ENCODE measurements around the gene GRIA4. TPM values are rescaled to one million over a fixed set of nuclear protein-coding genes. Genes with fewer than 3 reads are reported as not detected.

GRIA4 gene
- total RNA-seq, 4 donors from 2014 or later: 37.2 TPM; not detected in 3

- no peak for DNase-seq
- no peaks in the 10 kb centered on the region for H3K9me3 ChIP-seq
- intact Hi-C loops (cut with DNase I; ENCODE audit: low total_unique reads): no loop called here
- H3K4me3 ChIP-seq: peak overlapping the region; percentile 89 to 99
- H3K4me1 ChIP-seq: peaks cover 9% of the 10 kb centered on the region in 2 donors
- TF ChIP-seq POLR2A (IDR thresholded peaks at IDR 0.05) (no peak), CTCF (IDR thresholded peaks at IDR 0.05) (no peak)
- H3K27me3 ChIP-seq: no peaks in the 10 kb centered on the region
- H3K36me3 ChIP-seq: no peaks in the 10 kb centered on the region
- H3K27ac ChIP-seq: peak overlapping the region; percentile 79 to 89
Observed at GRCh38 chr11:106021181-106021966, 411.5 kb downstream of the GRIA4 start.

- Histone ChIP-seq H3K27me3 (no peaks in the 10 kb centered on the region), H3K4me1 (peaks cover 4 to 9% of the 10 kb centered on the region in 2 donors), H3K4me3 (peak within 1 kb of the TSS; percentile 89 to 99), H3K27ac (peak within 1 kb of the TSS; percentile 79 to 89), H3K9me3 (no peaks in the 10 kb centered on the region), H3K36me3 (no peaks in the 10 kb centered on the region)
- peak; percentile 99 to 100 for DNase-seq
- intact Hi-C loops (cut with DNase I; ENCODE audit: low total_unique reads): no loop called here
- TF ChIP-seq CTCF (IDR thresholded peaks at IDR 0.05): no peak
- peak in 1 of 2 donors; percentile 61 for TF ChIP-seq POLR2A (IDR thresholded peaks at IDR 0.05)
Observed at GRCh38 chr11:106021967-106022794, 412.3 kb downstream of the GRIA4 start, which contains the start of gene MSANTD4. Gene MSANTD4 (minus strand): TSS chr11:106022240. CDS start chr11:106010917, 11,323 bp downstream.

GRCh38 chr11:106022795-106023275, 413.0 kb downstream of the GRIA4 start:
- no peaks in the 10 kb centered on the region for H3K9me3 ChIP-seq
- intact Hi-C loops (cut with DNase I; ENCODE audit: low total_unique reads): no loop called here
- TF ChIP-seq CTCF (IDR thresholded peaks at IDR 0.05) (no peak), POLR2A (IDR thresholded peaks at IDR 0.05) (no peak)
- H3K4me1 ChIP-seq: peaks cover 4 to 9% of the 10 kb centered on the region in 2 donors
- no peaks in the 10 kb centered on the region for H3K27me3 ChIP-seq
- peak overlapping the region; percentile 89 to 99 for H3K4me3 ChIP-seq
- H3K27ac ChIP-seq: peak overlapping the region; percentile 67 to 79
- no peaks in the 10 kb centered on the region for H3K36me3 ChIP-seq
- DNase-seq: no peak

- TF ChIP-seq CTCF (IDR thresholded peaks at IDR 0.05): no peak
- TF ChIP-seq POLR2A (IDR thresholded peaks at IDR 0.05): no peak
- DNase-seq: no peak
- no peak overlapping the region for H3K27ac ChIP-seq
Observed at GRCh38 chr11:106030609-106031008, 420.7 kb downstream of the GRIA4 start.

More at GRCh38 chr11:106030609-106031008, 420.7 kb downstream of the GRIA4 start:
- H3K36me3 ChIP-seq: no peaks in the 10 kb centered on the region
- intact Hi-C loops (cut with DNase I; ENCODE audit: low total_unique reads): no loop called here
- H3K27me3 ChIP-seq: no peaks in the 10 kb centered on the region
- H3K4me3 ChIP-seq: no peak overlapping the region
- H3K4me1 ChIP-seq: no peaks in the 10 kb centered on the region
- H3K9me3 ChIP-seq: no peaks in the 10 kb centered on the region

All from uterus (tissue), 4 donors.